GM19468 (cell line): ENCODE results near the gene PAFAH1B1.

Source experiments
- ATAC-seq: cut with Tn5 transposase; IDR thresholded peaks from one replicate; pipeline ENCODE4 v1.9.1; 2021; ENCODE audit warnings: mild to moderate bottlenecking, moderate library complexity, moderate number of reproducible peaks; ENCODE audit not compliant: unreplicated experiment; ENCODE audit errors: extremely low read depth

Gene PAFAH1B1

DNA sequence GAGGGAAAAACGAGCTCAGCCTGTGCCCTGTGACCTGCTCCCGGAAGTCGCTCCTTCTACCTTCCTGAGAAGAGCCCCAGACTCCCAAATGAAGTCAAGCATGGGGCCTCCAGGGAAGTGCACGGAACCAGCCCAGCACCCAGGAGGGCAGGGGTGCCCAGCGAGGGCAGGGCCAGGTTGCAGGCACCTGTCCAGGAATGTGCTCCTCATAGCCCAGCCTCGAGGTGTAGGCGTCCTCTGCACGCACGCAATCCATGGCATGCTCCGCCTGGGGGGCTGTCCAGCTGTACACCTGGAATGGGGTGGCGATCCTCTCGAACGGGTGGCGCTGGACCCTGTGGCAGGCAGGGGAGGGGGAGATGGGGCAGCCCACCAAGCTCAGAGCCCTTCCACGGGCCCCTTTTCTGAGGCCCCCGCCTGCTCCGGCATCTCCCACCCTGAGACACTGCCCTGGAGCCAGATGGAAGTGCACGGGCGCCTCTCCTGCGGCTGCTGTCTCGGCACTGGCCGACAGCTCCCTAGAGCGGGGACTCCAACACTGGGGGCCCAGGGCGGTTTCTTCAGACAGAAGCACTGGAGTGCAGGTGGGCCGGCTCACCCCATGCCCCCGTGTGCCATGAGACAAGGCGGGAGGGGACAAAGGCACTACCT, 107.2 kb downstream of the PAFAH1B1 start:
- no peak for ATAC-seq

DNA sequence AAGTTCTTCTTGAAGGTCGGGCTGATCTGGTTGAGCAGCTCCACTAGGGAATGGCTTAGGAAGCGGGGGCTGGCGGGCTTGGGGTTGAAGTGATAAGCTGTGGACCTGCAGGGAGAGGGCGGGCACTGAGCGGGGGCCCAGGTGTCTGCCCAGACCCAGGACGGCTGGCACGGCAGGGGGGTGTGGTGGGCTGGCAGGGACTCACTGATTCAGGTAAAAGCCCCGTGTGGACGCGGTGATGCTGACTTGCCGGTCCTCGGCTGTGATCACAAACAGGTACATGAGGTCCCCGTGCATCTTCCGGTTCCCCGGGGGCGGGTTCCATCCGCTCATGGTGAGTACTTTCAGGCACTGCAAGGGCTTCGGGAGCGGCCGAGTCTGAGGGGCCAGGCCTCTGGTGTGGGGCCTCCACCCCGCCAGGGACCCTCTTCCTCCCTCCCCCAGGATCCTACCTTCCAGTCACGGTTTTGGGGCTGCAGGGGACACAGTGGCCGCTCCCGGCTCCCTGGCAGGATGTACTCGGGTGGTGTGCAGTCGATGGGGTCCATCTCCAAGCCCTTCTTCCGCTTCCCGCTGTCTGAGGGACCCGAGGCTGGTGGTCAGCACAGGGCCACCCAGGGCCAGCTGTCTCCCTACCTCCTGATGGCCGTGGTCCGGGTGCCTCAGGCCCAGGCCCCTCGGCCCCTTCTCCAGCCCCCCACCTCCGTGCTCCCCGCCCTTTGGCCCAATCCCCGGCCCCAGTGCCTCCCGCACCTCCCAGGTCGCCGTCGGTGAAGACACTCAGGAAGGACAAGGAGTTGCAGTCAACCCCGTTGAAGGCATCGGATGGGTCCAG, 107.9 kb downstream of the PAFAH1B1 start:
- ATAC-seq: no peak

DNA sequence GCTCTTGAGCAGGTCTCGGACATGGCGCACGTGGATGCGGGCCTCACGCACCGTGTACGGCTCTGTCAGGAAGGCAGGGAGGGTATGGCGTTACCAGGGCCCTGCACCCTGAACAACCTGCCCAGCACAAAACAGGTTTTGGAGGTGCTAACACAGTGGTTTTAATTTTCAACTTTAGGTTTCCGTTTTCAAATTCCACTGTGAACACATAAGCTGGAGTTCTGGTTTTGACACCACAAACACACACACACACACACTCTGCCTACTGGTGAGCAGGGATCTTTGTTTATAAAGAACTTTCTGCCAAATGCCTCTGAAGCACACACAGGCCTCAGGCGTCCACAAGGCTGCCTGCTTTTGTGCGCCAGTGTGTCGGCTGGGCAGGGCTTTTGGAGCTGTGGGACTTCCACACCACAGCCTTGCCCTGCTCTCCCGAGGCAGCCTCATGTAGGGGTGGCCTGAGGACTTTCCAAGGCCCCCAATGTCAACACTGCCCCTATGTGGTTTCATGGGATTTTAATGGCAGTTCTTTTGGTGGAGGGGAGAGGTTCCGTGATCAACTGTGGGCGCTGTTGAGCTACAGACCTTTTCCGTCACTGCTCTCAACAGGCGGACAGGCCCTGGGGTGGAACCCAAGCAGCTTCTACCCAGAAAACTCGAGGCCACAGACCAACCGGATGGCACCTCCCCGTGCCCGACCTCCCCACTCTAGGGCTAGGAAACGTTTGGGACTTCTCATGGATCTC, 108.7 kb downstream of the PAFAH1B1 start:
- ATAC-seq: no peak

DNA sequence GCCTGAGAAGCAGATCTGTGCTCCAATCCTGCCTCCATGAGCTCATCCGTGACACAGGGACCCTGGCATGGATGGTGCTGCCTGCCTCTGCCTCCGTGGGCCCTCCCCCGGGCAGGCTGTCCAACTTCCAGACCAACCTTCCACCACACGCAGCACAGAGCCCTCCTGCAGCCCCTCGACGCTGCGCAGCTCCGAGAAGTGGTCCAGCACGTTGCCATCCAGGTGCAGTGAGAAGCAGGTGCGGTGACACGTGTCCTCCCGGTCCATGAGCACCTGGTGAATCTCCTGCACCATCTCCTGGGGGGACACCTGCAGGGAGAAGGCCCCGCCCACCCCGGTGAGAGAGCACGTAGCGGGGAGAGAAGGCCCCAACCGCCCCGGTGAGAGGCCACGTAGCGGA, 109.7 kb downstream of the PAFAH1B1 start:
- no peak for ATAC-seq

DNA sequence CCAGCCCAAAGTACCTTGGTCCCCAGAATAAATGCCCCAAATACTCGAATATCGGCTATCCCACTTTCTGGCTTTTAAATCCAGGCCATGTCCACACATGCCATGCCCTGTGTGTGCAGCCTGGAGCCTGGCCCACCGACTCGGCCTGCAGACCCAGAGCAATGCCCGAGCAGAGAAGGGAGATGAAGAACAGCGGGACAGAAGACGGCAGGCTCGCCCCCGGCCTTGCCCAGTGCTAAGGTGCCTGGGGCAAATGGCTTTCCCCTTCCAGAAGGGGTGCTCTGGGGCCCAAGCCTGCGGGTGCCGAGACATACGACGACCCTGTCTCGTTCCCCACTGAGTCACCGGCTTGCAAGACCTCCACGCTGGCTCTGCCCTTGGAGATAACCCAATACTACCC, 110.2 kb downstream of the PAFAH1B1 start:
- no peak for ATAC-seq

DNA sequence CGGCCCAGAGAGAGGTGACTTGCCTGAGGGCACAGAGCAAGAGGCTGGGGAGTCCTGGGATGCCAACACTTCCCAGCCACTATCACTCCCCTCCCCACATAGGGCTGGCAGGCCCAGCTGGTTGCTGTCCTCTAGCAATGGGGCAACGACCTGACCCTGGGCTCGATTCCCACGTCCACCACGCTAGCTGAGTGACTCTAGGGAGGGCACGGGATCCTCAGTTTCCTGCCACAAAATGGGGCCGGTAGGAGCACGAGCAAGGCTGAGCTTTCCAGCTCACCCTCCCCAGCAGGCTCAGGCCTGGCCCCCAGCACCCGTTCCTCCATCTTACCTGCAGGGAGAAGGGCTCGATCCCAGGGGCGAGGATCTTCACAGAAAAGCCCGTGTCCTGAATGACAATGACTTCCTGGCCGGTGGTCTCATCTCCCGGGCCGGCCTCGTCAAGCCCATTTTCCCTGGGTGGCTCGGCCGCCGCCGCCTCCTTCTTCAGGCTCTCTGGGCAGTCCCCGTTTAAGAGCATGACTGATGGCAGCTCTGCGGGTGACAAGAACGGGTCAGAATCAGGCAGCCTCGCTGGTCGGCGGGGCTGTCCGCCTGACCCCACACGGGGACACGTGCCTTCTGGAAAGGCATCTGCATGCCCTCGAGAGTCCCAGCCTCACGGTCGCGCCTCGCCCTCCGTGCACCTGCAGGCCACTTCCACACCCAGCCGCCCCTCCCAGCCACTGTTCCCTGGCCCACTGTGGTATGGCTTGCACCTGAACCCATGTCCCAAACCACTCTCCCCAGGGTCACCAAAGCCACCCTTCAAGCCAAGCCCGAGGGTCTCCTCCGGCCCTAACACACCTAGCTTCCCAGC, 110.8 kb downstream of the PAFAH1B1 start:
- ATAC-seq: no peak

DNA sequence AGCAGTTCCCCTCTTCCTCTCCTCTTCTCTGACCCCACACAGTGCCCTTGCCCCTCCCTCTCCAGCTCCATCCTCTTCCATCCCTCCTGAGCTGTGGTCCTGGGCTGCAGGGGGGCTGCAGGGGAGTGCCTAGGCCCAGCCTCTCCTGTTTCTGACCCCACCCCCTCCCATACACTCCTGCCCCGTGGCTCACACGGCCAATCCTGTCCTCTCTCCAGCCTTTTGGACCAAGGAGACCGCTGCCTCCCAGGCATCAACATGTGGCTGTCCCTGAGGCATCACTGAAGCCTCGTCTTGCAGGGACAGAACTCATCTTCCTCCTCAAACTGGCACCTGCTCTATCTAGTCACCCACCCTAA, 111.4 kb downstream of the PAFAH1B1 start:
- no peak for ATAC-seq

DNA sequence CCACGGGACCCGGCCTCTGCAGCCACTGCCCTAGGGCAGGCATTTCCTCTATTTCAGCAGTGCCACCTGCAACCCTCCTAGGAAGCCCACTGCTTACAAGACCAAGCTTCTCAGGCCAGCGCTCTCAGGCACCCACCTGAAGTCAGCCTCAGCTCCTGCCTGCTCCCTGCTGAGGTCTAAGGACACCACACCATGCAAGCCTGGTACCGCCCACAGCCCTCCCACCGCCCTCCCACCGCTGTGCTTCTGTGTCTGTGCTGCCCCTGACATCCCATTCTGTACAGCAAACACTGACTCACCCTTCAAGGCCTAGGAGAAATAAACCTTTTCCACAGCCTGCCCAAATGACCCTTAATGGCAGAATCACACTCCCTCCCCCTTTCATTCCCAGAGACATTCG, 111.8 kb downstream of the PAFAH1B1 start:
- ATAC-seq: no peak

DNA sequence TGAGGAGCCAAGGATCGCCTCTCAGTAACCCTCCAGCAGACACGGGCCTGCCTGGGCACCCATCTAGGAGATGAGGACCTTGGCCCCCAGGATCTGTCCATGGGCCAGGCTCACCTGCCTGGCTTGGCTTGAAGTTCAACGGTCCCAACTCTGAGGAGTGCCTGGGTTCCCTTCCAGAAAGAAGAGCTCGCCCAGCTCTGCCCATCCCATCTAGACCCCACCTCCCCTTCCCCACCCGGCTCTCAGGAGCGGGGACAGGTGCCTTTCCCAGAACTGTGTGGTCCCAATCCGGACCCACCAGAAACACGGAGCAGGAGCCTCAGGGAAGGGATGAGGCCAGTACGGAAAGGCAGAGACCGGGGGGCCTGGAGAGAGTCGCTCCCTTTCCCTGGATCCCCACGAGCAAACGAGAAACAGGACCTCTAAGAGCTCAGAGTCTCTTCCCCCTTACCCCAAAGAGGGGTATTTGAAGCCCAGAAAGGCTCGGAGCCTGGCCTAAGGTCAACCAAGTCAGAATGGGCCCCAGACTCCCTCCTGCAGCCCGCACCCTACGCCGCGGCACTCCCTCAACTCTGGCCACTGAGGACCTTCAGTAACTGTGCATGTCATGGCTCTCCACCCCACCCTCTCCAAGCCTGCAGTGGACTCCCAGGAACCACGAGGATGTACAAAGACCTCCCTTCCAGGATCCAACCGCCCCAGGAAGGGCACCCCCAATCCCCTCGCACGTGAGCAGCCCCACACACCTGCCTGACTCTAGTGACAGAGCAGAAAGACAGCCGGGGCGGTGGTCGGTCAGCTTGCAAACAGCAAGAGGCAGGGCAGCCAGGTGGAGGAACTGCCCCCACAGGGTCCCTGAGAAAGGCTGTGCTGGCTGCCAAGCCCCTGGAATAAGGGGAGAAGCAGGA, 112.7 kb downstream of the PAFAH1B1 start:
- ATAC-seq: no peak

DNA sequence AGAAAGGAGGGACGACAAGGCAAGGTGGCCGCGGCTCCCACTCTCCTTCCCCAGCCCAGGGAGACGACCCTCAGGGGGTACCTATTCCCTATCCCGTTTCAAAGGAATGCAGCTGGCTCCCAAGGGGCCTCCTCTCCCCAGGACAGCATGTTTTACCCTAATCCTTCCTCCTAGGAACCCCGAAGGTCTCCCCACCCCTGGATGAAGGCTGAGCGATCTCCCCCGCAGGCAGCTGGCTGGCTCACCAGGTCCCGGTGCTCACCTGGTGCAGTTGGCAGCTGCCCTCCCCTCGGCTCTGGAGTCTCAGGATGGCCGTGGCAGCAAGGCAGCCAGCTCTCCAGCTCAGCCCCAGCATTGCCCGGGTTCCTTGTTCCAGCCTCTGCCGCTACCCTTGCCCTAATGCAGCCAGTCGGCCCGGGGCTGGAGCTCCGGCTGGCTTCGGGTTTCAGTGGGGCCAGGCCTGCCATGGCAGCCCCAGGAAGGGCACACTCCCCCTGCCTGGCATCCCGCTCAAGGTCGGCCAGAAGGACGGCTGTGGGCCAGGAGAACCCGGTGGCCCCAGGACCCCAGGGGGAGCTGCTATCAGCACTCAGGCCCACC, 113.6 kb downstream of the PAFAH1B1 start:
- ATAC-seq: no peak

DNA sequence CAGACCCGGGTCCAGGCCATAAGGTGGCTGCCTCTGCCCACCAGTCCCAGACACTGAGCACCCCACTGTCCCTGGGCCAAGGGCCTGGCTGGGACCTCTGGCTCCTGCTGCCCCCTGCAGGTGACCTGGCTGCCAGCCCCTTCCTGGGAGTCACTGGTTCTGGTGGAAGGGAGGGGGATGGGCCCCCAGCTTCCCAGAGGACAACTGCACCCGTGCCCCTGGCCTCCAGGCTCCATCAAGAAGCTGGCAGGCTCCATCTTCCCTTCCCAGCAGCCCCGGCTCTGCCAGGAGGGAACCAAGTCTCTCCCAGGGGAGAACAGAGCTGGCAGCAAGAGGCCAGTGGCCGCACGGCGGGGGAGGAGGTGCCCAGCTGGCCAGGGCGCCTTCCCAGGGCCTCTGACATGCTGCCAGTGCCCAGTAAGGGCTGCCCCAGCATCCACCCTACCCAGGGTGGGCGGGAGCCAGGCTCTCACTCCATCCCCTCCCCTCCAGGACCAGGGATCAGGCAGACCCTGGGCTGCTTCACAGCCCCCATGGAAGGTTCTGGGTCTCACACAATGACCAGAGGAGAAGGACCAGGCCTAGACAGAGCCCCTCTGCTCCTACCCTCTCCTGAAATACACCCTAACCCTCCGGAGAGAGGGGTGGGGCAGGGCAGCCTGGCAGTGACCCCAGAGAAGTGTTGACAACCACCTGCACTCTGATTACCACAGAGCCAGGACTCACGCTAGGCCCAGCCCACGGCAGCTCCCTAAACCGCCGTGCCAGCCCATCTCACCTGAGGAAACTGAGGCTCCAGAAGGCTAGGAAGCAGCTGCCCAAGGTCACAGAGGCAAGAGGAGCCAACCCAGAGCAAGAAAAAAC, 114.5 kb downstream of the PAFAH1B1 start:
- no peak for ATAC-seq

DNA sequence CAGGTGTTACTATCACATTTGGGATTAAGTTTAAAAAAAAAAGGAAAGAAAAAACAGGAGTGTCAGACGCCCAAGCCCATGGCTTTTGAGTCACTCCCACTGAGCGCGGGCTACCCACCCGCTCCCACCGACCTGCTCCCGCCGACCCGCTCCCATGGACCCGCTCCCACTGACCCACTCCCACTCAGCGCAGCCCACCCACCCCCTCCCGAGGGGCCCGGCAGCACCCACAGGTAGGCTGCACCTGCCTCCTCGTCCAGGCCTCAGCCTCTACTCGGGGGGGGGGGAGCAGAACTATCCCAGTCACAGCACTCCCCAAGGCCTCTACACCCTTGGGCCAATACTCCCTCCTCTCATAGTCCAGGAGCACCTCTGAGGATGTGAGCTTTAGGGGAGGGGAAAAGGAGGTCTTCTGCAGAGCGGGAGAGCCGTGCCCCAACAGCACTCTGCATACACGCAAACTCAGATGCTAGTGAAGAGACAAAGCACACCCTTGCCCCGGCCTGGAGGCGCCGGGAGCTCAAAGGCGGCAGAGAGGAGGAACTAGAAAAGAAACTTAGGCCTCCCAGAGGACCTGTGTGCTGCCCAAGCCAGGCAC, 115.2 kb downstream of the PAFAH1B1 start:
- no peak for ATAC-seq

DNA sequence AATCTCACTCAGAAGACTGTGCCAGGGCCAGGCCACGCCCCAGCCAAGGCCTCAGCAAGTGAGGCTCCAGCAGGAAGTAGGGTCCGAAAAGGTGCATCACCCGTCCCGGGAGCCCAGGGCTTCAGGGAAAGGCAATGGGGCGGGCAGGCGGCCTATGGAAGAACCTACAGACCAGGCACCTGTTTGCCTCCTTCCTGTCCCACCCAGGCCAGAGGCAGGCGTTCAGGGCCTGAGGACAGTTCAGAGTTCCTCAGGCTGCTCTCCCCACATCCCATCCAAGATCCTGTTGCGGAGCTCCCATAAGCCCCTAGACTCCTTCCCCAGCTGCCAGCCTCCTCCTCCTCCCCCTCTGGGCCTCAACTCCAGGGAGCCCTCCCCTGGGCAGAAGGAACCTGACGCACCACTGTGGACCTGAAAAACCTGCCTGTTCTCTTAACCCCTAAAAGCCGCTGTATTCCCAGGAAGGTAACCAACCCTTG, 115.8 kb downstream of the PAFAH1B1 start:
- ATAC-seq: no peak

DNA sequence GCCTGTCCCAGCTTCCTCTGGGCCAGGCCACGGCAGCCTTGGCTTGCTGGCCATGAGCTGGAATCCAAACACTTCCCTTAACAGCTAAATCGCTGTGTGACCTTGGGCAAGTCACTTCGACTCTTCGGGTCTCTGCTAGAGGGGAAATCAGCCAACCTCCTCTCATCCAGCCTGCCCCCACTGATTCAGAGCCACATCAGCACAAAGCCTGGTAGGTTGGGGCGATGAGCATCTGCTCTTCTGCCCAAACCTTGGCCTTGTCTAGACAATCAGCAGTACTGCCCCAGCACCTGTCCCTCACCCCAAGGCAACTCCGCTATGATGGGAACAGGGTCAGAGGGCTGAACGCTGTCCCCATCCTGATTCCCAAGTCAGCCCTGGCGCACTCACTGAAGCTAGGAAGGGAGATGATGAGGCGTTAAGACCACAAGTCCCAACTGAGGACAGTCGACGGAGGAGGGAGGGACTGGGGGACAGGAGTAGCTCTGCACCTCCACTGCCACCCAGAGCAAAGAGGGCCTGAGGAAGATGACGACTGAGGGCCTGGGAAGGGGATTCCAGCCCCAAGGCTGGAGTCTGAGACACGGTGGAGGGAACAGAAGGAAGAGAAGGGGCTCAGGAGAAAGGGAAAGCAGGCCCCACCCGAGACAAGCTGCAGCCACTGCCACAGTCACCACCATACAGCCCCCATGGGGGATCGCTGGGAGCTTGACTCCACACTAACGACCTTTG, 116.8 kb downstream of the PAFAH1B1 start:
- ATAC-seq: no peak

DNA sequence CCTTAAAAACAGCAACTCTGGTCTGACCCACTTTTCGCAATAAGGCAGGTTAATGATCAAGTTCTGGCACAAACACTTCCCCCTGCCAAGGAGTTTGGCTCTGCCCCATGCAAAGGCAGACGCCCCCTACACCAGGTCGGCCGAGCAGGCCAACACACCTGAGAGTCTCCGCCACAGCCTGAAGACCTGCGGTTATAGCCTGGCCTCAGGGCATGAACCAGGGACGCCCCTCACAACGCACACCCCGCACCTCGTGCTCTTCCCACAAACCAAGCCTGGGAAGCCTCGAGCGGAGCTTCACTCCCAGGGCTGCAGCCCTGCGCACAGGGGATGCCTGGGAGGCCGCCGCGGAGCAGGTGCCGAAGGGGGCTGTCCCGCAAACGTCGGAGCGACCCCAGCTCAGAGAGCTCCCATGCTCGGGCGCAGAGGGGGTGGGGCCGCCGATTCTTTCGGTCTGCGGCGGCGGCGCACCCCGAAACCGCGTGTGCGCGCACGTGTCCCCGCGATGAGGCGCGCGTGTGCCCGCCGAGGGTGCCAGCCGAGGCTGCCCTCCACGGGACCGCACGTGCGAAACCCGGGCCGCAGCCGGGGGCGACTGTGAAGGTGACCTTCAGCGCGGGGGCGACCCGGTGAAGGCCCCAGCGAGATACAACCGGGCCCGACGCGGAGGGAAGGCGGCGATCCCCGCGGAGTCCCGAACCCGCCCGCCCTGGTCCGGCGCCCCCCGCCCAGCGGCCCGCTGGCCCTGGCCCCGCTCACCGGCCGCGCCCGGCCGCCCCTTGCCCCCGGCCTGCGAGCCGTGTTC, 117.6 kb downstream of the PAFAH1B1 start:
- no peak for ATAC-seq
